IPS-15b (cell line): ENCODE results near the gene MYO7A.

Experiments
- H3K27me3 ChIP-seq: one replicate; pipeline ENCODE4 v1.6.1; 2013; ENCODE audit warnings: low read length; ENCODE audit not compliant: control insufficient read depth, insufficient read depth
- H3K36me3 ChIP-seq: one replicate; pipeline ENCODE4 v1.6.1; 2013; ENCODE audit warnings: low read length; ENCODE audit not compliant: control insufficient read depth, insufficient read depth
- H3K4me1 ChIP-seq: one replicate; pipeline ENCODE4 v1.6.1; 2013; ENCODE audit warnings: mild to moderate bottlenecking, low read length; ENCODE audit not compliant: control insufficient read depth, insufficient read depth
- H3K4me3 ChIP-seq: one replicate; pipeline ENCODE4 v1.5.1; 2013; ENCODE audit warnings: low read depth, low read length
- H3K9ac ChIP-seq: one replicate; pipeline ENCODE4 v1.6.1; 2013; ENCODE audit warnings: low read depth, mild to moderate bottlenecking, low read length
- H3K9me3 ChIP-seq: one replicate; pipeline ENCODE4 v1.6.1; 2013; ENCODE audit warnings: mild to moderate bottlenecking, low read length; ENCODE audit not compliant: control insufficient read depth, insufficient read depth

MYO7A gene

DNA sequence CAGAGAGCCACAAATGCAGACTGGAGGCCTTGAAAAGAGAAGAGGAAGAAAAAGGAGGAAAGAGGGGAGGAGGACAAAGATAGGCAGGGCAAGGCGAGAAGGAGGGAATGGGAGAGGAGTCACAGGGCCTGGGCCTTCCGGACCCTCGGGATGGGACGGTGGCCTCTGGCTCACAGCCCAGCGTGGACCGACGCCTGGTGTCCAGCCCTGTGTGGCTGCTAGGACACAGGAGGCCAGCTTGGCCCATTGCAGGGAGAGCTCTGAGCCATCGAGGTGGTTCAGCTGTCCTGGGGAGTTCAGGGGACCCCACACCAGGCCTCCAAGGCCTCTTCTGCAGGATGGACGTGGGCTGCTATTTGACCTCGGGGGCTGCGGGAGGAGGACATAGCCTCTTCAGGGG is 9.4 kb downstream of the MYO7A start:
- no peak overlapping the region for H3K9ac ChIP-seq
- H3K4me3 ChIP-seq = no peak overlapping the region
- no peaks in the 10 kb centered on the region for H3K27me3 ChIP-seq

GRCh38 chr11:77138106-77138649 is 10.1 kb downstream of the MYO7A start:
- no peak overlapping the region for H3K4me3 ChIP-seq
- no peaks in the 10 kb centered on the region for H3K36me3 ChIP-seq
- peaks cover 5% of the 10 kb centered on the region for H3K4me1 ChIP-seq
- H3K27me3 ChIP-seq = no peaks in the 10 kb centered on the region
- no peaks in the 10 kb centered on the region for H3K9me3 ChIP-seq
- no peak overlapping the region for H3K9ac ChIP-seq

More for the DNA sequence above, 9.4 kb downstream of the MYO7A start:
- Histone ChIP-seq H3K9me3 (no peaks in the 10 kb centered on the region), H3K4me1 (peaks cover 5% of the 10 kb centered on the region), H3K36me3 (no peaks in the 10 kb centered on the region)

- H3K4me1 ChIP-seq = peaks cover 5% of the 10 kb centered on the region
- no peaks in the 10 kb centered on the region for H3K9me3 ChIP-seq
- H3K27me3 ChIP-seq = no peaks in the 10 kb centered on the region
- no peak overlapping the region for H3K4me3 ChIP-seq
- no peaks in the 10 kb centered on the region for H3K36me3 ChIP-seq
- no peak overlapping the region for H3K9ac ChIP-seq
Observed at GRCh38 chr11:77139201-77139600, 11.2 kb downstream of the MYO7A start.

DNA sequence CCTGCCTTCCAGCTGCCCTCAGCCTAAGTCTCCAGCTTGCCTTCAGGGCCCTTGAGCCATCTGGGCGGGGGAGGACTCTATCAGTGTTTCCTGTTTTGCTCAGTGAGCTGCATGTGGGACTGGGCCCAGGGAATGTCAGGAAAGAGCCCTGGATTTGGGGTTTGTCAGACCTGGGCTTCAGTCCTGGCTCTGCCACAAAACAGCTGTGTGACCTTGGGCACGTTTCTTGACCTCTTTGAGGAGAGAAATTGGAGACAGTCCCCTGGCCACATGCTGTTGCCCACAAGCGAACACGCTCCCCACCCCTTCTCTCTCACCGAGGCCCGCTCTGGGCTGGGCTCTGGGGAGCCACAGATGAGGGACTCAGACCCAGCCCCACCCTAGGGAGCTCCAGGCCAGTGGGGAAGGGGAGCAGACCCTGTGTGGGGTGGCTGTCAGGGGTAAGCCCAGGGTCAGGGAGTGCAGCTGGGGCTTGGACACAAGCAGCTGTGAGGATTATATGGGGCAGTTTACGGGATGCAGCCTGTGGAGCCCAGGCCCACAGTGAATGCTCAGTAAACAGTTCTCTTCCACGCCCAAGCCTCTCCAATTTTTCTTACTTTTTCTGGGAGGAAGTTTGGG is 12.3 kb downstream of the MYO7A start:
- Histone ChIP-seq H3K27me3 (no peaks in the 10 kb centered on the region), H3K4me3 (peak overlapping the region; percentile 6), H3K36me3 (no peaks in the 10 kb centered on the region), H3K9ac (no peak overlapping the region), H3K9me3 (no peaks in the 10 kb centered on the region), H3K4me1 (peaks cover 5% of the 10 kb centered on the region)

GRCh38 chr11:77141034-77141433 is 13.0 kb downstream of the MYO7A start:
- Histone ChIP-seq H3K4me3 (no peak overlapping the region), H3K9ac (no peak overlapping the region), H3K27me3 (no peaks in the 10 kb centered on the region), H3K36me3 (no peaks in the 10 kb centered on the region), H3K4me1 (peaks cover 5% of the 10 kb centered on the region), H3K9me3 (no peaks in the 10 kb centered on the region)

DNA sequence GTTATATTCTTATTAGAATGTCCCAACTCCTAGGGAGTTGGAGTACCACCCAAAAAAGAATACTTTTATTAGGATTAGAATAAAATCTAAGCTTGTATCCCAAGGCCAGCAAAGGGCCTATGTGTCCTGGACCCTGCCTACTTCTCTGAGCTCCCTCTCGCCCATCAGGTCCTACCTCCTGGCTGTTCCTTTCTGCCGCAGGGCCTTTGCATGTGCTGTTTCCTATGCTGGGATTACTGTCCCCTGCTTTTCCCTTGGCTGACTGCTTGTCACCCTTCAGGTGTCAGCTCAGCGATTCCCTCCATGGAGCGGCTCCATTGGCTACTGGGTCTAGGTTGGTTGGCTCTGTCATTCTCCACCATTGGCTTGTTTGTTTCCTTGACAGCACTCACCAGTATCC is 13.4 kb downstream of the MYO7A start:
- H3K4me1 ChIP-seq = peaks cover 5% of the 10 kb centered on the region
- H3K9me3 ChIP-seq = no peaks in the 10 kb centered on the region
- H3K27me3 ChIP-seq = no peaks in the 10 kb centered on the region

GRCh38 chr11:77142091-77142975 is 14.3 kb downstream of the MYO7A start:
- no peak overlapping the region for H3K9ac ChIP-seq
- no peak overlapping the region for H3K4me3 ChIP-seq
- H3K9me3 ChIP-seq = no peaks in the 10 kb centered on the region
- peaks cover 2% of the 10 kb centered on the region for H3K27me3 ChIP-seq
- peaks cover 5% of the 10 kb centered on the region for H3K4me1 ChIP-seq
- H3K36me3 ChIP-seq = no peaks in the 10 kb centered on the region

More for the DNA sequence above, 13.4 kb downstream of the MYO7A start:
- H3K9ac ChIP-seq = no peak overlapping the region
- no peaks in the 10 kb centered on the region for H3K36me3 ChIP-seq
- no peak overlapping the region for H3K4me3 ChIP-seq

DNA sequence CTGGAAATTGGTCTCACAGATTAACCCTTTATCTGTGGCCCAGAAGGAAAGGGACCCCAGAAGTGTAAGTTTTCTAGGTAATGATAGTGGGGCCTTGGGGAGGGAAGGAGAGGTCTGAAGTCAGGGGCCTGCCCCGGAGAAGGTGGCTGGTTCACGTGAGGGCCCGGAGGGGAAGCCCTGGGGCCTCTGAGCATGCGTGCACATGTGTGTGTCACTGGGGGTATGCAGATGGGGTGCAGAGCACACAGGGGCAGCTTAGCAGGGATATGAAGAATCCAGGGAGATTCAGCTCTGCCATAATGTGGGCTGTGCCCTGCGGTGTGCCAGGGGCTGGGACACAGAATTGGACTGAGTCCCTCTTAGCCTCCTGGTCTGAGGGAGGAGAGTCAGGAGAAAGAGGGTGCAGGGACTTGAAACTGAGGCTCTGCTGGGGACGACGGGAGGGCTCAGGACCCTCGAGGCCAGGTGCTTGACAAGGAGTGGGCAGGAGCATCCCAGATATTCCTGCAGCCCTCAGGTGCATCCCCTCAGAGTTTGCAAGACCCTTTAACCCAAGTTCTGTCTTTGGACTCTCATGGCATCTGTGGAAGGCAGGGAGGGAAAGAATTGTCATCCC is 15.5 kb downstream of the MYO7A start:
- H3K4me3 ChIP-seq = no peak overlapping the region
- no peaks in the 10 kb centered on the region for H3K36me3 ChIP-seq
- H3K9me3 ChIP-seq = no peaks in the 10 kb centered on the region
- peaks cover 2% of the 10 kb centered on the region for H3K27me3 ChIP-seq
- H3K4me1 ChIP-seq = peaks cover 5% of the 10 kb centered on the region
- H3K9ac ChIP-seq = no peak overlapping the region

GRCh38 chr11:77144196-77144856 is 16.3 kb downstream of the MYO7A start:
- Histone ChIP-seq H3K9me3 (no peaks in the 10 kb centered on the region), H3K4me3 (no peak overlapping the region), H3K4me1 (peaks cover 5% of the 10 kb centered on the region), H3K27me3 (peaks cover 2% of the 10 kb centered on the region), H3K36me3 (no peaks in the 10 kb centered on the region), H3K9ac (no peak overlapping the region)

GRCh38 chr11:77144857-77145428 is 16.9 kb downstream of the MYO7A start:
- no peak overlapping the region for H3K9ac ChIP-seq
- peaks cover 3% of the 10 kb centered on the region for H3K4me1 ChIP-seq
- no peaks in the 10 kb centered on the region for H3K36me3 ChIP-seq
- H3K9me3 ChIP-seq = no peaks in the 10 kb centered on the region
- peaks cover 2% of the 10 kb centered on the region for H3K27me3 ChIP-seq
- no peak overlapping the region for H3K4me3 ChIP-seq
